H1 (cell line): ENCODE results near the gene RFPL3. TPM values are rescaled to one million over a fixed set of nuclear protein-coding genes. Genes with fewer than 3 reads are reported as not detected.

Experiments used
- CTCF ChIA-PET: fragments of 300-600 bp; sonication (Branson Sonifier 250); formaldehyde crosslinking; loops from one replicate; lab custom pipeline; 2021; ENCODE audit not compliant: partially characterized antibody; lab: Charles Lee
- POLR2A ChIA-PET: fragments of 300-600 bp; sonication (Branson Sonifier 250); formaldehyde crosslinking; loops from one replicate; lab custom pipeline; 2021; ENCODE audit warnings: inconsistent platforms; ENCODE audit not compliant: partially characterized antibody; lab: Charles Lee
- DNase-seq, 2 experiments: peaks; one replicate each; pipeline versions ENCODE4 v3.0.0 to v3.0.0-alpha.2; 2010 to 2022; ENCODE audit warnings: low spot score in 2 of 2, low read depth in 1 of 2, mixed read lengths in 1 of 2
- FAIRE-seq: peaks from 2 replicates; lab custom pipeline; 2011; peaks lifted over from hg19 to GRCh38; lab: Jason Lieb, UNC
- H2AFZ ChIP-seq: 2 replicates; pipeline ENCODE4 v1.8.1; 2012; ENCODE audit warnings: low read length, inconsistent platforms
- H2AK5ac ChIP-seq: 2 replicates; pipeline ENCODE4 v1.6.1; 2013; ENCODE audit warnings: low read depth, low read length
- H2BK120ac ChIP-seq: replicated peaks from 2 replicates; pipeline ENCODE3; 2013; ENCODE audit warnings: low read depth, low read length, inconsistent platforms
- H2BK12ac ChIP-seq: 2 replicates; pipeline ENCODE4 v1.6.1; 2013; ENCODE audit warnings: low read depth, low read length
- H2BK15ac ChIP-seq: 2 replicates; pipeline ENCODE4 v1.6.1; 2013; ENCODE audit warnings: low read length
- H2BK20ac ChIP-seq: 2 replicates; pipeline ENCODE4 v1.6.1; 2013; ENCODE audit warnings: low read length
- H2BK5ac ChIP-seq: 2 replicates; pipeline ENCODE4 v1.6.1; 2013; ENCODE audit warnings: low read depth, low read length
- H3K14ac ChIP-seq: 2 replicates; pipeline ENCODE4 v1.6.1; 2013; ENCODE audit warnings: inconsistent platforms; ENCODE audit not compliant: insufficient read length
- H3K18ac ChIP-seq: 2 replicates; pipeline ENCODE4 v1.6.1; 2013; ENCODE audit warnings: low read length; ENCODE audit errors: extremely low read depth
- H3K23ac ChIP-seq: 2 replicates; pipeline ENCODE4 v1.6.1; 2013; ENCODE audit warnings: inconsistent platforms; ENCODE audit not compliant: insufficient read length
- H3K23me2 ChIP-seq: 2 replicates; pipeline ENCODE4 v1.6.1; 2013; ENCODE audit warnings: low read depth, low read length
- H3K27ac ChIP-seq: 2 replicates; pipeline ENCODE4 v1.6.1; 2011; ENCODE audit warnings: low read depth, low read length, inconsistent platforms
- H3K27me3 ChIP-seq, 4 experiments: replicated peaks in 1 of 4; 1 replicate in 1 of 4; 2 replicates in 3 of 4; pipeline versions ENCODE4 v1.6.1 to v1.8.1; 2011 to 2013; ENCODE audit warnings: low read length in 3 of 4, mild to moderate bottlenecking in 3 of 4, inconsistent platforms in 2 of 4, mixed read lengths in 2 of 4, moderate library complexity in 1 of 4; ENCODE audit not compliant: control insufficient read depth in 3 of 4, insufficient read depth in 3 of 4; ENCODE audit errors: extremely low read depth in 1 of 4
- H3K36me3 ChIP-seq, 4 experiments: 2 replicates each; pipeline versions ENCODE4 v1.6.1 to v1.8.1; 2011 to 2013; ENCODE audit warnings: mild to moderate bottlenecking in 4 of 4, low read length in 3 of 4, moderate library complexity in 2 of 4, control low read depth in 1 of 4, inconsistent platforms in 1 of 4; ENCODE audit not compliant: insufficient read depth in 4 of 4, control insufficient read depth in 2 of 4
- H3K4ac ChIP-seq: replicated peaks from 2 replicates; pipeline ENCODE3; 2013; ENCODE audit warnings: low read length, low read depth, mixed read lengths, inconsistent platforms; ENCODE audit not compliant: insufficient read length
- H3K4me1 ChIP-seq, 4 experiments: replicated peaks in 1 of 4; 1 replicate in 1 of 4; 2 replicates in 3 of 4; pipeline versions ENCODE4 v1.6.1 to v1.8.1; 2011 to 2013; ENCODE audit warnings: low read length in 3 of 4, inconsistent platforms in 2 of 4, mixed read lengths in 1 of 4; ENCODE audit not compliant: insufficient read depth in 4 of 4, control insufficient read depth in 3 of 4
- H3K4me2 ChIP-seq, 2 experiments: 2 replicates each; pipeline versions ENCODE4 v1.6.1 to v1.8.1; 2011 to 2013; ENCODE audit warnings: low read depth in 2 of 2, low read length in 2 of 2, control low read depth in 1 of 2, inconsistent platforms in 1 of 2, mild to moderate bottlenecking in 1 of 2; ENCODE audit not compliant: insufficient read depth in 1 of 2
- H3K4me3 ChIP-seq, 4 experiments: fragments of 200-600, 300-600 bp in 1 of 4; sonication (generic), shearing (Covaris generic), sonication (Bioruptor Twin) in 1 of 4; 2 replicates each; pipeline versions ENCODE4 v1.5.1 to v1.8.1; 2011 to 2016; ENCODE audit warnings: low read length in 4 of 4, low read depth in 3 of 4, control low read depth in 2 of 4, inconsistent platforms in 2 of 4, mild to moderate bottlenecking in 2 of 4, mixed read lengths in 1 of 4, moderate library complexity in 1 of 4; ENCODE audit not compliant: insufficient read depth in 2 of 4; ENCODE audit errors: extremely low read depth in 1 of 4
- H3K56ac ChIP-seq: replicated peaks from 2 replicates; pipeline ENCODE3; 2013; ENCODE audit warnings: low read depth, mild to moderate bottlenecking, mixed read lengths, low read length, inconsistent platforms; ENCODE audit not compliant: insufficient read length
- H3K79me1 ChIP-seq: 2 replicates; pipeline ENCODE4 v1.6.1; 2013; ENCODE audit warnings: low read depth, low read length, control low read depth
- H3K79me2 ChIP-seq, 2 experiments: 2 replicates each; pipeline versions ENCODE4 v1.6.1 to v1.8.1; 2012 to 2013; ENCODE audit warnings: low read length in 2 of 2, mild to moderate bottlenecking in 2 of 2, inconsistent platforms in 1 of 2; ENCODE audit not compliant: insufficient read depth in 2 of 2, control insufficient read depth in 1 of 2
- H3K9ac ChIP-seq, 4 experiments: replicated peaks in 1 of 4; 1 replicate in 1 of 4; 2 replicates in 3 of 4; pipeline versions ENCODE4 v1.6.1 to v1.8.1; 2011 to 2013; ENCODE audit warnings: low read depth in 3 of 4, low read length in 3 of 4, control low read depth in 2 of 4, mild to moderate bottlenecking in 2 of 4, moderate library complexity in 2 of 4, inconsistent platforms in 1 of 4; ENCODE audit errors: extremely low read depth in 1 of 4
- H3K9me3 ChIP-seq, 2 experiments: 2 replicates each; pipeline versions ENCODE4 v1.6.1 to v1.8.1; 2012 to 2013; ENCODE audit warnings: mild to moderate bottlenecking in 2 of 2, moderate library complexity in 2 of 2, control low read depth in 1 of 2, inconsistent platforms in 1 of 2, low read depth in 1 of 2, low read length in 1 of 2, mixed read lengths in 1 of 2; ENCODE audit not compliant: insufficient read depth in 2 of 2
- H4K20me1 ChIP-seq, 2 experiments: replicated peaks in 1 of 2; 2 replicates each; pipeline versions ENCODE3 to v1.8.1; 2011 to 2013; ENCODE audit warnings: inconsistent platforms in 2 of 2, low read length in 2 of 2, mild to moderate bottlenecking in 1 of 2; ENCODE audit not compliant: insufficient read depth in 2 of 2, control insufficient read depth in 1 of 2
- H4K5ac ChIP-seq: 2 replicates; pipeline ENCODE4 v1.6.1; 2013; ENCODE audit warnings: low read length, low read depth, mixed read lengths, inconsistent platforms; ENCODE audit not compliant: insufficient read length
- H4K8ac ChIP-seq: 2 replicates; pipeline ENCODE4 v1.8.0; 2013; ENCODE audit warnings: mild to moderate bottlenecking, moderate library complexity, low read length, inconsistent platforms; ENCODE audit not compliant: insufficient read depth; ENCODE audit errors: extremely low read depth
- H4K91ac ChIP-seq: replicated peaks from 2 replicates; pipeline ENCODE3; 2013; ENCODE audit warnings: low read length, mixed read lengths, inconsistent platforms; ENCODE audit not compliant: insufficient read length
- BACH1 ChIP-seq: IDR thresholded peaks from 2 replicates; pipeline ENCODE4 v1.6.1; 2012; ENCODE audit warnings: low read length, improper control_type of control experiment
- BCL11A ChIP-seq, 2 experiments: IDR thresholded peaks; one replicate each; pipeline ENCODE4 v1.6.1; 2011; ENCODE audit warnings: low read depth in 2 of 2, low read length in 2 of 2, mild to moderate bottlenecking in 2 of 2
- BRCA1 ChIP-seq: IDR thresholded peaks from 2 replicates; pipeline ENCODE4 v1.6.1; 2012; ENCODE audit warnings: low read depth, low read length, improper control_type of control experiment
- E2F6 ChIP-seq: IDR thresholded peaks from 2 replicates; pipeline ENCODE4 v1.6.1; 2012; ENCODE audit warnings: inconsistent platforms
- KDM5A ChIP-seq: fragments of 200-600 bp; IDR thresholded peaks from 2 replicates; pipeline ENCODE4 v1.7.1; 2012; ENCODE audit warnings: mild to moderate bottlenecking, low read length, inconsistent platforms, mixed read lengths
- MAFK ChIP-seq: IDR thresholded peaks from 2 replicates; pipeline ENCODE4 v1.6.1; 2012; ENCODE audit warnings: low read depth, mild to moderate bottlenecking, improper control_type of control experiment, low read length
- MAX ChIP-seq: IDR thresholded peaks from 2 replicates; pipeline ENCODE4 v1.6.1; 2012; ENCODE audit warnings: inconsistent platforms
- NANOG ChIP-seq: IDR thresholded peaks from 2 replicates; pipeline ENCODE4 v1.6.1; 2011; ENCODE audit warnings: low read length, low read depth, mild to moderate bottlenecking, inconsistent platforms; ENCODE audit not compliant: insufficient read depth, poor library complexity, severe bottlenecking
- SP2 ChIP-seq: IDR thresholded peaks from 2 replicates; pipeline ENCODE4 v1.6.1; 2012; ENCODE audit warnings: mild to moderate bottlenecking, low read length, inconsistent platforms
- USF2 ChIP-seq: IDR thresholded peaks from 2 replicates; pipeline ENCODE4 v1.6.1; 2011; ENCODE audit warnings: low read length, improper control_type of control experiment
- WGBS, 2 experiments: shearing (Covaris generic) in 1 of 2; methylation state at CpG; one replicate each; pipeline versions ENCODE4 v1.1.6 to v1.1.7; 2013 to 2015; ENCODE audit warnings: low lambda C conversion rate in 2 of 2, mixed read lengths in 2 of 2, inconsistent platforms in 1 of 2, low coverage in 1 of 2, missing lambda C conversion rate in 1 of 2; ENCODE audit not compliant: insufficient replicate concordance in 2 of 2, insufficient coverage in 1 of 2, insufficient read length in 1 of 2; ENCODE audit errors: extremely low coverage in 1 of 2, missing lambda C conversion rate in 1 of 2; 5-methylcytosine and 5-hydroxymethylcytosine counted together
- polyA plus RNA-seq, 7 experiments: library from polyadenylated mRNA; depleted of rRNA in 3 of 7; stranded (reverse) in 5 of 7; unstranded in 2 of 7; fragments of >200 nt in 5 of 7; fragments of 200-250 nt in 2 of 7; gene quantifications; 1 replicate in 5 of 7; 2 replicates in 1 of 7; 4 replicates in 1 of 7; pipeline versions ENCODE4 v1.2.1 to v1.2.3, GENCODE V29; 2011 to 2013; ENCODE audit warnings: missing spikeins in 2 of 7, mixed read lengths in 2 of 7
- total RNA-seq: library from RNA; stranded (reverse); fragmentation: NEBNext Ultra II Directional; extraction: Animal tissue kit (Norgen Biotek cat#: 25700); gene quantifications from 2 replicates; pipeline ENCODE4 v1.2.1, GENCODE V29; 2021

RFPL3 gene
- total and polyA plus RNA-seq, 2 of the 8 experiments (the other 6 are each of a cell fraction or from before 2014, with no cell fraction given), result 0.08 to 0.24 TPM

GRCh38 chr22:32326647-32327046, 31.0 kb upstream of the RFPL3 start:
- H2BK15ac ChIP-seq, result no peak overlapping the region; the same call in 1 of the 2 replicates
- POLR2A ChIA-PET, result interaction anchor here (0.7 to 1.0 kb wide), 2 partner anchors 28 to 254 kb away, joined by 3 read pairs; no protein-coding TSS in a partner anchor
- H3K14ac ChIP-seq, result no peak overlapping the region
- no peak overlapping the region for H2AFZ ChIP-seq
- H2AK5ac ChIP-seq, result 0 out of 2 replicates have a peak overlapping the region, but pooled peaks have one; percentile 20
- H4K5ac ChIP-seq, result no peak overlapping the region
- peaks cover 10% of the 10 kb centered on the region; the same call in 1 of the 2 replicates for H3K23me2 ChIP-seq
- H3K18ac ChIP-seq, result peak overlapping the region; percentile 2; the same call in 1 of the 2 replicates
- peak overlapping the region; percentile 100 for H2BK20ac ChIP-seq
- H3K56ac ChIP-seq, result no peak overlapping the region
- no peak for FAIRE-seq
- no peaks in the 10 kb centered on the region for H3K36me3 ChIP-seq
- peak overlapping the region; percentile 84; the same call in 1 of the 2 replicates for H2BK12ac ChIP-seq
- no peak overlapping the region for H3K4me2 ChIP-seq
- peak overlapping the region; percentile 2 for H4K91ac ChIP-seq
- H3K4ac ChIP-seq, result peak overlapping the region; percentile 94
- H3K9ac ChIP-seq, result no peak overlapping the region
- H4K20me1 ChIP-seq, result no peaks in the 10 kb centered on the region
- no peak overlapping the region for H3K27ac ChIP-seq
- no peaks in the 10 kb centered on the region for H3K79me1 ChIP-seq
- CTCF ChIA-PET, result interaction anchor here (1.5 kb wide), 1 partner anchor 16 kb away, joined by 3 read pairs; no protein-coding TSS in a partner anchor
- peak overlapping the region; percentile 85 for H2BK120ac ChIP-seq
- 91% methylated on average over 10 of the region's 10 CpGs; no CpG with 5 or more reads in 1 of the 2 experiments for WGBS, 2 experiments
- TF ChIP-seq BRCA1 (no peak), KDM5A (no peak), USF2 (no peak), BCL11A (IDR thresholded peaks at IDR 0.05; ENCODE audit: low read depth in 2 of 2, low read length in 2 of 2) (no peak), SP2 (no peak), BACH1 (no peak), MAX (no peak), MAFK (no peak), NANOG (no peak), E2F6 (no peak)
- no peak overlapping the region for H3K4me3 ChIP-seq
- no peak overlapping the region for H4K8ac ChIP-seq
- peak in 1 of 2 experiments; percentile 34 for DNase-seq
- peaks cover 0 to 11% (median 9%) of the 10 kb centered on the region in 4 experiments; a peak in 6 of 7 replicates for H3K4me1 ChIP-seq
- no peaks in the 10 kb centered on the region for H3K79me2 ChIP-seq
- H3K9me3 ChIP-seq, result peaks cover 5% of the 10 kb centered on the region in 2 experiments; a peak in 3 of 4 replicates
- peak overlapping the region; percentile 86; the same call in 1 of the 2 replicates for H2BK5ac ChIP-seq
- H3K23ac ChIP-seq, result no peak overlapping the region
- no peaks in the 10 kb centered on the region; a peak in 2 of 7 replicates for H3K27me3 ChIP-seq
